NCI-H526 treated with DMSO at 0.1 percent for 48 hours (cell line): ENCODE results near the gene ANKRD17.
A peak's percentile ranks its signal among the peaks of the same experiment; 100 is the strongest.

ENCODE experiments used
- DNase-seq: peaks from one replicate; lab custom pipeline; 2025; lab: John Stamatoyannopoulos, UW

ANKRD17 gene

GRCh38 chr4:73127839-73128453 lies 130.7 kb downstream of the ANKRD17 start:
- DNase-seq: no peak

DNA sequence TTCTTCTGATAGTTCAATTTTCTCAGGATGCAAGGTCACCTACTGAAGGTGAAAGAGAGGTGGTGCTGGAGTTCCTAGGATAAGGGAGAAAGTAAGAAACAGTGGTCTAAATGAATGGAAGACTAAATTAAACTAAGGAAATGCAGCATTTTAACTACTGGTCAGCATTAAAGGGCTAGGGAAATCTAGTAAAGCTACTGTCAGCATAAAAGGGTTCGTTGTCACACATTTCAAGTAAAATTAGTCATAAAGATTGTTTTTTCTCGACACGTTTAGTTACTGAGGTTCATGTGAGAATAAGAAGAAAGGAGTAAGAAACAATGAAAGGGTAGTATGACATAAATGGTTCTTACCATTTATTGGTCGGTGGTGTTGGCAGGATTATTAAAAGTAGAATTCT lies 149.1 kb downstream of the ANKRD17 start:
- no peak for DNase-seq

GRCh38 chr4:73104695-73105094 lies 153.9 kb downstream of the ANKRD17 start:
- no peak for DNase-seq

DNA sequence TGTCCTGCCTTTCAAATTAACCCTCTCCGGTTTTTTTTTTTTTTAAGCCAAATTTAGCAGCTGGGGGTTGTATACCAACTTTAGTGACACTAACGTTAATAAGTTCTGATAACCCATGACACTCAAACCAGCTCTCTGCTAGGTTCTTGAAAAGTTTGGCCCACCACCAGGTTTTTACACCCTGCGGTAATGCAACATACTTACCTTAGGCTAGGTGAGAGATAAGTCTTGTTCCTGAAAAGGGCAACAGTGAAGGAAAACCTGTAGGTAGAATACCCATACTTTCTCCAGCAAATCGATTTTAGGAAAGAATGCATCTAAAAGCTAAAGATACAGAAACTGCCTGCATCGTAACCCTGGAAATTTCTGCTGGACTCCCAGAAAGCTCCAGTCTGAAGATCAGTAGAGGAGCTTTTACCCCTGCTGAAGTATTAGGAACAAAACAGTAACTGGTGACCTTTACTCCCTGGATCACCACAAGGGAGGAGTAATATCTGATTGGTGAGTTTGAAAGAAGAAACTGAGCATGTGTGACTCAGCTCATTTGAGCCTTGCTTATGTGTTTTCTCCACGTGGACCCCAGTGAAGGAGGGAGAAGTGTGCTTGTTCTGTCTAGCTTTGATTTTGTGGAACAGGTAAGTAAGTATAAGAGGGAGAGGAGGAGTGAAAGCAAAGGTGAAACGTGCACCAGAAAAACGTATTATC lies 154.6 kb downstream of the ANKRD17 start:
- DNase-seq: no peak

DNA sequence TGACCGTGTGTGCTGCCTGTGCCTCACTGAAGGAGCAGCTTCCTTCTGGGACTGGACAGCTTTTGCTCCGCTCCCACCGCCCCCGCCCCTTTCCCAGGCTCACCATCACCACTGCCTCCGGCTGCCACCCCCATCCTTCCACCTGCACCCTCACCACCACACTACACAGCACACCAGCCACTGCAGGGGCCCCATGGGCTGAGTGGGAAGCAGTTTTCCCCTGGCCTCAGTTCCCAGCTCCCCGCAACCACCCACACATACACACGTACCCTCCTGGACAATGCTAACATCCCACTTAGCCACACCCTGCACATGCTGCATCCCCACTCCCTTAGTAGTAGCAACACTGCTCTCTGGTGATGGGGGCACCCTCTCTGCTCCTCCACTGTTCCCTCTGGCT lies 159.5 kb downstream of the ANKRD17 start:
- DNase-seq: no peak

- no peak for DNase-seq
These were observed 159.9 kb downstream of the ANKRD17 start for GRCh38 chr4:73098713-73099112.

- no peak for DNase-seq
These were observed 160.6 kb downstream of the ANKRD17 start for GRCh38 chr4:73098016-73098415.

DNA sequence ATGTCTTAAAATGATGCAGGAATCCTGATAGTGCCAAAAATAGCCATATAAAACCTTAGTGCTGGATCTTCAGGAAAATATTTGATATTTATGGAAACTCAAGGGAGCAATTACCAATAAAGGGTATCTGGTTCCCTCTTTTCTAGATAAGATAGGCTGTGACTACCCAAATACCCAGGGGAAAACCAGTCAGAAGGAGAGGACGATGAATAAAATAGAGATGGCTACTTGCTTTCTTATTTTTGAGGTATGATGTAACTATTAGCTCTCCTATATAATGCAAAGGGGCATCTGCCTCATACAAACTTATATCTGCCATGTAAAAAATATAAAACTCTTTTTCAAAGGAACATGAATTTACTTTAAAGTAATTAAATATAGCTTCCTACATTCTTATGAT lies 165.7 kb downstream of the ANKRD17 start:
- no peak for DNase-seq

DNA sequence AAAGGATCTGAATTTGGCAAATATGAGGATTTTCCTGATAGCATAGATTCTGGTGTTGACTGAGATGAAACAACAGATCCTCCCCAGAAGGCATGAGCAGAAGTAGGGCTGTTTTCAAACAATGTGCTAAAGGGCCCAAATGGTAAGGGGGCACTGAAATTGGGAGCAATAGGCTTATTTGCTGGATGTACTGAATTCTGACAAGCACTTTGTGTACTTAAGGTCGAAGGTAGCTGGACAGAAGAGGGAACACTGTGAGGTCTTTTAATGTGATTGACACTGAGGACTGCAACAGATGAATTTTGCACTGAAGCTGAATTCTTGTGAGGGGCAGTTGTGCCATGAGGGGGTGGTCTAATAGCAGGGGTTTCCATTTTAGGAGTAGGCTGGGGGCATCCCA lies 167.9 kb downstream of the ANKRD17 start:
- no peak for DNase-seq

DNA sequence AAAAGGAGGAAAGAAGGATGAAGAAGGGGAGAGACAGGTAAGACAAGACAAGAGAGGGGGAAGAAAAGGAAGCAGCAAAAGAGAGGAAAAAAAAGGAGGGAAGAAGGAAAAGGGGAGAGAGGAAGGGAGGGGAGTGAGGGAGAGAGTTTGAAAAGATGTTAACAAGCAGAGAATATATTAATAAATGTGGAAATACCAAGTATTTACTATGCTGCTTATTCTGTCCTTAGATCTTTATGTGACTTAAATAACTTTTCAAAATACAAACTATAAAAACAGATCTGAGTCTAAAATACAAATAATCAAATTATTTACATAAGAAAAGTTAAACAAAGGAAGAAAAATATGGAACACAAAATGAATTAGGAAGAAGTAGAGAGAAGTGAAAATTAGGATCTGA lies 170.7 kb downstream of the ANKRD17 start:
- DNase-seq: no peak

- no peak for DNase-seq
These were observed 172.3 kb downstream of the ANKRD17 start for GRCh38 chr4:73086095-73086868.

GRCh38 chr4:73080789-73081188 lies 177.8 kb downstream of the ANKRD17 start:
- DNase-seq: no peak

DNA sequence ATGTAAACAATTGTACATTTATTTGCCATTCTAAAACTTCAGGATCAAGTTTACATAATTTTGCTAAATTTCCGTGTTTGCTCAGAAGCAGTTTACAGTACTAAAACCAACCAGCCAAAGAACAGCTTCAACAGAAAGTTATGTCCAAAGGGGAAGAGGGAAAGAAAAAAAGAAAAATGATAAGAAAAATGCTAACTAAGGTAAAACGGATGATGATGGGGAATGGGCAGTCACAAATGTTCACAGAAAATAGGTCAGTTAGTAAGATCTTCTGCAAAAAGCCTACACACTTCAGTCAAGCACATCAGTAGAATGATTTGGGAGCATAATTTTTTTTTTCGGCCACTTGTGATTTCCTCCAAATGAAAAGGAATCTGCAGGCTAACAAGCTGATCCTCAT lies 182.8 kb downstream of the ANKRD17 start:
- no peak for DNase-seq

DNA sequence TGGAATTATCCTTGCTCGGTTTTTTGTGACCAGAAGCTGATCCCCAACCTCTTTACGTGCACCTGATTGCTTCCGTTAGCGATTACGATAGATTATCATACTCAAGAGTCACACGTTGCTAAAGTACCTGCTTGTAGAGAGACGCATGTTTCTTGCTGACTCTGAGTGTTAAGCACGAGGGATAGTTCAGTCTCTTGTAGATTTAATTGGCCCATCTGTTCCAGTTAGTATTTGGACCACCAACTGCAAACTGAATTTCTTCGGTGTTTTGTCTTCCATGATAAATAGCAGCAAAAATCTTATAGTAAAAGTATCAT lies 188.6 kb downstream of the ANKRD17 start:
- DNase-seq: no peak

- DNase-seq: peak; percentile 87
These were observed 189.1 kb downstream of the ANKRD17 start, which contains the start of gene COX18 for GRCh38 chr4:73069338-73070073. Gene COX18, minus strand, starts transcription at chr4:73069716. Its CDS starts 67 bp downstream, at chr4:73069649.

GRCh38 chr4:73068491-73069337 lies 189.9 kb downstream of the ANKRD17 start:
- peak; percentile 36 for DNase-seq

- no peak for DNase-seq
These were observed 190.6 kb downstream of the ANKRD17 start for GRCh38 chr4:73067971-73068394.

DNA sequence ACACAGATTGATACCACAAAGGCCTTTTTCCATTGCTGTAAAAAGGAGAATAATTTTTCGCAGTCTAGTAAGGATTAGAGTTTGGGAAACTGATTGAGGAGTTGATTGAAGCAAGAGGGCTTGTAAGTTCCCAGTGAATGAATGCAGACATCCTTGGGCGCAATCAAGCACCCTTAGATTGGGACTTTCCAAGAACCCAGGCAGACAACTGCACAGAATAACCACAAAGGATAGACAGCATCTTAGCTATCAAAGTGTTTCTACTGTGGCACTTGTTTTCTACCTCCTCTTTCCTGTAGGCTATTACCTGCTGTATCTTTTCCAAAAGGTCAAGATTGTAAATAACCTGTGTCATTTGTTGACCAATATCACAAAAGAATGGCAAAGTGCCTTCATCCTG lies 191.7 kb downstream of the ANKRD17 start:
- DNase-seq: no peak

- DNase-seq: no peak
These were observed 192.2 kb downstream of the ANKRD17 start for GRCh38 chr4:73066445-73066844.

GRCh38 chr4:73064536-73064935 lies 194.1 kb downstream of the ANKRD17 start:
- DNase-seq: no peak

GRCh38 chr4:73055241-73055897 lies 203.2 kb downstream of the ANKRD17 start:
- DNase-seq: no peak
